WERI-Rb-1 (cell line): Measurements from ENCODE around the gene BPIFB3.

Experiments used
- DNase-seq: peaks from one replicate; pipeline ENCODE4 v3.0.0-alpha.2; 2020
- H3K27ac ChIP-seq: fragments of 250-450 bp; sonication (Bioruptor Pico); 2 replicates; pipeline ENCODE4 v1.5.1; 2020; ENCODE audit warnings: mild to moderate bottlenecking, moderate library complexity
- H3K27me3 ChIP-seq: fragments of 250-450 bp; sonication (Bioruptor Pico); 2 replicates; pipeline ENCODE4 v1.5.1; 2021; ENCODE audit warnings: mild to moderate bottlenecking, low read depth, moderate library complexity; ENCODE audit not compliant: insufficient read depth, severe bottlenecking
- H3K36me3 ChIP-seq: fragments of 250-450 bp; sonication (Bioruptor Pico); 2 replicates; pipeline ENCODE4 v1.5.1; 2020; ENCODE audit warnings: mild to moderate bottlenecking, moderate library complexity
- H3K4me3 ChIP-seq: 2 replicates; pipeline ENCODE4 v1.5.1; 2011; ENCODE audit warnings: low read depth, mild to moderate bottlenecking, control low read depth, low read length
- H3K9me3 ChIP-seq: fragments of 250-450 bp; sonication (Bioruptor Pico); 2 replicates; pipeline ENCODE4 v1.5.1; 2021; ENCODE audit warnings: mild to moderate bottlenecking, moderate library complexity; ENCODE audit not compliant: severe bottlenecking
- TF ChIP-seq, protein P1 (sequence below): IDR thresholded peaks from 2 replicates; pipeline ENCODE4 v1.5.1; 2011; ENCODE audit warnings: low read depth, mild to moderate bottlenecking, control low read depth, inconsistent platforms, low read length

BPIFB3 gene

DNA sequence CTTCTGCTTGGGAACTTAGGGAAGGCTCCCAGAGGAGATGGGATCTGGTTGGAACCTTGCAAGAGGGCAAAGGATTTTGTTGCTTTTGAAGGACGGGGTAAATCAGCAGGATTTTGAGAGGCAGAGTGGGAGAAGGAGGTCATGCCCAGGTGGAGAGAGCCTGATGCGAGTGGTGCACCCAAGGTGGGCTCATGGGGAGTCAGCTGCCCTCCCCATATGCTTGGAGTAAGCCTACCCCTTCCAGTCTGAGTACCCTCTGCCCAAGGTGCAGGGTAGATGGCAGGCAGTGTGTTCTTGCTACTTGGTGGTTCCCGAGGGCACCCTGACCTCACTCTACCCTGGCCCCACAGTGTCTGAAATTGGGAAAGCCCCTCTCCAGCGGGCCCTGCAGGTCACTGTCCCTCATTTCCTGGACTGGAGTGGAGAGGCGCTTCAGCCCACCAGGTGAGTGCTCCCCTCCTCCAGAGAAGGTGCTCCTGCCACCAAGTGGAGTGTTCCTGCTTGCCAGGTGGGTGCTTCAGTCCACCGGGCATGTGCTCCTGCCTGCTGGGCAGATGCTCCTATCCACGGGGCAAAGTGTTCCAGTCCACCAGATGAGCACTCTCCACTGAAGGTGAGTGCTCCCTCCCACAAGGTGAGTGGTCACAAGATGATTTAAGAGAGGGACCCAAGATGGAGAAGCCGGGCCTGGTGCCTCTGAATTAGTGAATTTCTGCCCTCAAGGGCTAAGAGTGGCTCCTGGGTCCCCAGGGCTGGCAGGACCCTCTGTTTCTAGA lies 42.8 kb upstream of the BPIFB3 start:
- no peak for DNase-seq
- H3K27ac ChIP-seq, result no peak overlapping the region
- no peaks in the 10 kb centered on the region for H3K27me3 ChIP-seq
- no peaks in the 10 kb centered on the region for H3K36me3 ChIP-seq
- no peaks in the 10 kb centered on the region for H3K9me3 ChIP-seq
- H3K4me3 ChIP-seq, result no peak overlapping the region
- TF ChIP-seq, protein P1, sequence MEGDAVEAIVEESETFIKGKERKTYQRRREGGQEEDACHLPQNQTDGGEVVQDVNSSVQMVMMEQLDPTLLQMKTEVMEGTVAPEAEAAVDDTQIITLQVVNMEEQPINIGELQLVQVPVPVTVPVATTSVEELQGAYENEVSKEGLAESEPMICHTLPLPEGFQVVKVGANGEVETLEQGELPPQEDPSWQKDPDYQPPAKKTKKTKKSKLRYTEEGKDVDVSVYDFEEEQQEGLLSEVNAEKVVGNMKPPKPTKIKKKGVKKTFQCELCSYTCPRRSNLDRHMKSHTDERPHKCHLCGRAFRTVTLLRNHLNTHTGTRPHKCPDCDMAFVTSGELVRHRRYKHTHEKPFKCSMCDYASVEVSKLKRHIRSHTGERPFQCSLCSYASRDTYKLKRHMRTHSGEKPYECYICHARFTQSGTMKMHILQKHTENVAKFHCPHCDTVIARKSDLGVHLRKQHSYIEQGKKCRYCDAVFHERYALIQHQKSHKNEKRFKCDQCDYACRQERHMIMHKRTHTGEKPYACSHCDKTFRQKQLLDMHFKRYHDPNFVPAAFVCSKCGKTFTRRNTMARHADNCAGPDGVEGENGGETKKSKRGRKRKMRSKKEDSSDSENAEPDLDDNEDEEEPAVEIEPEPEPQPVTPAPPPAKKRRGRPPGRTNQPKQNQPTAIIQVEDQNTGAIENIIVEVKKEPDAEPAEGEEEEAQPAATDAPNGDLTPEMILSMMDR, result no peak

DNA sequence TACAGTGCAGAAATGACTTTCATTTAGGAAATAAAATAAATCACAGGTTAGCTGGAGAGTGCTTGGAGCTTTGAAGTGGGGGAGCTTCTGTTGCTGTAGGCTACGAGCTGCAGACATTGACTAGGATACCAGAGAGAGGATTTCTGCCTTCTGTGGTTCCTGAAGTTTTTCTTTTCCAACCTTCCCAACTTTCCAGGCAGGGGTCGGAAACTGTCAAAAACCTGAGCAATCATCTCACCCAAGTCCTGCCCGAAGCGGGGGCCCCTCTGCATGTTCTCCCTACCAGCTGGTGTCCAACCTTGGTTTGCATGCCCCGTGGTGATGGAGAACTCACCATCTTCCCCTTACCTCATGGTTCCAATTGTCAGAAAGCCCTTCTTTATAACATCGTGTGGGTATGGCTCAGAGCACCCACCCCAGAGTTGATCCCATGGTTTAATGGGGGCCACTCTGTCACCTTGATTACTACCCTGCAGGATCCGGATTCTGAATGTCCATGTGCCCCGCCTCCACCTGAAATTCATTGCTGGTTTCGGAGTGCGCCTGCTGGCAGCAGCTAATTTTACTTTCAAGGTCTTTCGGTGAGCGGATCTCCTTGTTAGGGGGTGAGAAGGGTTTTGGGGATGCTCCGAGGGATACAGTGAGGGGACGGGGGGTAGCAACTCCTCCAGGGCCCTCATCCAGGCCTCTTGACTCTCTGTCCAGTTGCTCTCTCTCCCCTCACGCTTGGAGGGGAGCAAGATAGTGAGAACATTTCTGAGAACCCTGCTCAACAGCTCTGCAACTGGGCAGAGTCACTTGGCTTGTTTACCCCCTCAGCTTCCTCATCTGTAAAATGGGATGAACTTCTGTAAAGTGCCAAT lies 41.1 kb upstream of the BPIFB3 start:
- no peak for DNase-seq
- H3K4me3 ChIP-seq, result no peak overlapping the region
- no peaks in the 10 kb centered on the region for H3K9me3 ChIP-seq
- no peak overlapping the region for H3K27ac ChIP-seq
- no peaks in the 10 kb centered on the region for H3K27me3 ChIP-seq
- TF ChIP-seq, protein P1, result no peak
- H3K36me3 ChIP-seq, result no peaks in the 10 kb centered on the region

DNA sequence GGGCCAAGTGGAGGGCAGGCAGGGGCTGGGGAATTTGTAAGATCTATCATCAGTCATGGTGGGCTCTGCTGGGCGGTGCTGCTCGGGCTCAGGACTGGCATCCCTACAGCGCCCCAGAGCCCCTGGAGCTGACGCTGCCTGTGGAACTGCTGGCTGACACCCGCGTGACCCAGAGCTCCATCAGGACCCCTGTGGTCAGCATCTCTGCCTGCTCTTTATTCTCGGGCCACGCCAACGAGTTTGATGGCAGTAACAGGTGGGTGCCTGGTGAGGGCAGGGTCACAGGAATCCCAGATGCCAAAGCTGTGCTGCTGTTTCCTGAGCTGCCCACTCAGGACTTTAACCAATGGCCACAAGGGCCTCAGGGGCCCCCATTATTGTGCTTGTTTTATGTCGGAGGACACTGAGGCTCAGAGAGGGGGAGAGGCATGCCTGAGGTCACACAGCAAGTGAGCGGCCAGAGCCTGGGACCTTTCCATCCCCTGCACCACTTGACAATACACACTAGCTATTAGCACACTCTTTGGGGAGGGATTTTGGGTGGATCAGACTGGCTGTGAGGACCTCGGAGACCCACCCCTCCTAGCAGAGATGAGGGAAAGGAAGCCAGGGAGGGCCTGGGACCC lies 39.9 kb upstream of the BPIFB3 start:
- TF ChIP-seq, protein P1, result no peak
- Histone ChIP-seq H3K36me3 (no peaks in the 10 kb centered on the region), H3K4me3 (no peak overlapping the region), H3K27me3 (no peaks in the 10 kb centered on the region), H3K27ac (no peak overlapping the region), H3K9me3 (no peaks in the 10 kb centered on the region)
- DNase-seq, result no peak

DNA sequence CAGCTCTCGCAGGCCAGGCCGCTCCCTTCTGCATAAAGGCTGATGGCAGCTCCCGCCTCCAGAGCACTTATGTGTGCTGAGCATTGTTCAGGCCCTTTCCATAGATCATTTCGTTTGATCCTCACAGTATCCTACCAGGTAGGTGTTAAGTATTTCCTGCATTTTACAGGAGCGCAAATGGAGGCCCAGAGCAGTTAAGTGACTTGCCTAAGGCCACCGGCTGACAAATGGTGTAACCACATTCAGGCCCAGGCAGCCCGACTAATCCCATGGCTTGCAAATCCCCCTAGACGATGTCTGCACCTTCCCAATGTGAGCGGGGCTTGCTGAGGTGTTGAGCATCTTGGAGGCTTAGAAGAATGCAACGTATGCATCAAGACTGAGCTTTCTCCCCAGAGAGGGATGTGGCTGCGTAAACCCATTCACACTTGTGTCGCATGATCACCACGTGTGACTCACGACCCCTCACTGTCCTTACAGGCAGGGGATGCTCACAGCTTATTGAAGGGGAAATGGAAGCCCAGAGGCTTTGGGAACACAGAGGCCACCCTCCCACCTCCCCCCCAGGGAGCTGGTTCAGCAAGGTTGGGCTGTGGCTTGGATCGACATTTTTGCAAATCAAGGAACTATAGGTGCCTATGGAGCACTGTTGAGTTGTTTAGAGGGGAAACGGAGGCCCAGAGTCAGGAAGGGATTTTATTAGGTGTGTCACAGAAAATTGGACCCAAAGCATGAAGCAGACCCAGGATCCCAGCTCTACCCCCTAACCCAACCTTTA lies 39.2 kb upstream of the BPIFB3 start:
- Histone ChIP-seq H3K27me3 (no peaks in the 10 kb centered on the region), H3K4me3 (no peak overlapping the region), H3K36me3 (no peaks in the 10 kb centered on the region), H3K9me3 (no peaks in the 10 kb centered on the region), H3K27ac (no peak overlapping the region)
- TF ChIP-seq, protein P1, result no peak
- DNase-seq, result peak; percentile 36

DNA sequence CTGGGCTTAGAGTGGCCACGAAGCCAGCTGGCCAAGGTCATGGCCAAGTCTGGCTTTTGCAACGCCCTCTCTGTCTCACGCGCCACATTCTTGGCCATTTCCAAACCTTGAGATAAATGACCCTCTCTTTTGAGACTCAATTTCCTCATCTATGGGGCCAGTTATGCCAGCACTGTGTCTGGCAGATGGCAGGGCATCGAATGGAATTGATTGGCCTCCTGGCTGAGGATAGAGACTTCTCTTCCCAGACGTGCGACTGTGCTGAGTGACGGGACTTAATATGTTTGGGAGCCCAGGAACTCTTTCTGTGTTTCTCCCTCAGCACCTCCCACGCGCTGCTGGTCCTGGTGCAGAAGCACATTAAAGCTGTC lies 38.6 kb upstream of the BPIFB3 start:
- H3K27ac ChIP-seq, result no peak overlapping the region
- H3K4me3 ChIP-seq, result no peak overlapping the region
- no peak for DNase-seq
- no peaks in the 10 kb centered on the region for H3K9me3 ChIP-seq
- H3K36me3 ChIP-seq, result no peaks in the 10 kb centered on the region
- TF ChIP-seq, protein P1, result no peak
- H3K27me3 ChIP-seq, result no peaks in the 10 kb centered on the region
